Type B pancreatic cell (in vitro differentiated cells): ENCODE data around the gene ARL10. TPM values are rescaled to one million over a fixed set of nuclear protein-coding genes. Genes with fewer than 3 reads are reported as not detected.

ENCODE experiments used
- DNase-seq: peaks from one replicate; pipeline ENCODE4 v3.0.0; 2021; ENCODE audit warnings: mixed read lengths; ENCODE audit not compliant: unreplicated experiment; ENCODE audit errors: extremely low spot score
- H3K27ac Mint-ChIP-seq: 2 replicates; pipeline ENCODE4 v1.8.0; 2021; ENCODE audit warnings: mild to moderate bottlenecking, mixed read lengths
- H3K27me3 Mint-ChIP-seq: 2 replicates; pipeline ENCODE4 v1.8.0; 2021; ENCODE audit warnings: mixed read lengths
- H3K36me3 Mint-ChIP-seq: 2 replicates; pipeline ENCODE4 v1.8.0; 2021; ENCODE audit warnings: mixed read lengths
- H3K4me1 Mint-ChIP-seq: one replicate; pipeline ENCODE4 v1.8.0; 2021; ENCODE audit warnings: mixed read lengths; ENCODE audit not compliant: unreplicated experiment
- H3K4me3 Mint-ChIP-seq: 2 replicates; pipeline ENCODE4 v1.8.0; 2021; ENCODE audit warnings: mild to moderate bottlenecking, mixed read lengths
- H3K9me3 Mint-ChIP-seq: 2 replicates; pipeline ENCODE4 v1.8.0; 2021; ENCODE audit warnings: mixed read lengths
- CTCF ChIP-seq: fragments of 200-600 bp; sonication (generic); conservative IDR thresholded peaks from 2 replicates; pipeline ENCODE4 v1.5.0; 2021; ENCODE audit warnings: antibody characterized with exemption, mild to moderate bottlenecking
- total RNA-seq: library from RNA; stranded (reverse); gene quantifications from 2 replicates; pipeline ENCODE4 v1.2.1, GENCODE V29; 2021; ENCODE audit warnings: low replicate concordance

The ARL10 gene
- total RNA-seq, 1 donor from 2014 or later = 23.4 TPM

- no peak for DNase-seq
- H3K9me3 Mint-ChIP-seq = no peaks in the 10 kb centered on the region
- peaks cover 12% of the 10 kb centered on the region for H3K36me3 Mint-ChIP-seq
- no peaks in the 10 kb centered on the region for H3K27me3 Mint-ChIP-seq
- H3K4me3 Mint-ChIP-seq = no peak overlapping the region
- peak overlapping the region; percentile 72 for H3K27ac Mint-ChIP-seq
- TF ChIP-seq CTCF = no peak
- H3K4me1 Mint-ChIP-seq = peaks cover 31% of the 10 kb centered on the region
Measured at GRCh38 chr5:176397736-176398420, 32.6 kb downstream of the ARL10 start.

GRCh38 chr5:176400382-176401156 is 35.3 kb downstream of the ARL10 start:
- H3K27ac Mint-ChIP-seq = peak overlapping the region; percentile 91
- no peak for DNase-seq
- peaks cover 31% of the 10 kb centered on the region for H3K4me1 Mint-ChIP-seq
- no peak for TF ChIP-seq CTCF
- H3K36me3 Mint-ChIP-seq = peaks cover 12% of the 10 kb centered on the region
- peak overlapping the region; percentile 44 for H3K4me3 Mint-ChIP-seq
- no peaks in the 10 kb centered on the region for H3K9me3 Mint-ChIP-seq
- H3K27me3 Mint-ChIP-seq = no peaks in the 10 kb centered on the region

- Mint-ChIP-seq H3K27ac (peak overlapping the region; percentile 91), H3K36me3 (peaks cover 12% of the 10 kb centered on the region), H3K4me1 (peaks cover 25% of the 10 kb centered on the region), H3K4me3 (peak overlapping the region; percentile 39), H3K9me3 (no peaks in the 10 kb centered on the region), H3K27me3 (no peaks in the 10 kb centered on the region)
- no peak for DNase-seq
- TF ChIP-seq CTCF = no peak
Measured at GRCh38 chr5:176401281-176402205, 36.3 kb downstream of the ARL10 start.

GRCh38 chr5:176405656-176406435 is 40.6 kb downstream of the ARL10 start:
- H3K27me3 Mint-ChIP-seq = no peaks in the 10 kb centered on the region

More at GRCh38 chr5:176405656-176406435, 40.6 kb downstream of the ARL10 start:
- H3K36me3 Mint-ChIP-seq = peaks cover 4% of the 10 kb centered on the region
- no peaks in the 10 kb centered on the region for H3K9me3 Mint-ChIP-seq
- H3K27ac Mint-ChIP-seq = peak overlapping the region; percentile 74
- no peak for DNase-seq
- no peak overlapping the region for H3K4me3 Mint-ChIP-seq
- peak; percentile 28 for TF ChIP-seq CTCF
- H3K4me1 Mint-ChIP-seq = peaks cover 16% of the 10 kb centered on the region
